Thyroid gland (tissue), 4 donors: ENCODE measurements around the gene PPP2CA.

Experiments
- POLR2A ChIP-seq, 2 donors: fragments of 450-650 bp; IDR thresholded peaks; one replicate each; pipeline ENCODE4 v1.6.1; 2017; ENCODE audit warnings: antibody characterized with exemption in 2 of 2, mild to moderate bottlenecking in 2 of 2, moderate library complexity in 1 of 2
- TF ChIP-seq, protein P1 (sequence below), 6 experiments: fragments of 200-600 bp in 3 of 6; fragments of 450-650 bp in 3 of 6; sonication (generic) in 3 of 6; IDR thresholded peaks; one replicate each; pipeline ENCODE4 v1.5.1; 2016 to 2019; ENCODE audit warnings: antibody characterized with exemption in 6 of 6, mild to moderate bottlenecking in 2 of 6, inconsistent platforms in 1 of 6, moderate library complexity in 1 of 6

DNA sequence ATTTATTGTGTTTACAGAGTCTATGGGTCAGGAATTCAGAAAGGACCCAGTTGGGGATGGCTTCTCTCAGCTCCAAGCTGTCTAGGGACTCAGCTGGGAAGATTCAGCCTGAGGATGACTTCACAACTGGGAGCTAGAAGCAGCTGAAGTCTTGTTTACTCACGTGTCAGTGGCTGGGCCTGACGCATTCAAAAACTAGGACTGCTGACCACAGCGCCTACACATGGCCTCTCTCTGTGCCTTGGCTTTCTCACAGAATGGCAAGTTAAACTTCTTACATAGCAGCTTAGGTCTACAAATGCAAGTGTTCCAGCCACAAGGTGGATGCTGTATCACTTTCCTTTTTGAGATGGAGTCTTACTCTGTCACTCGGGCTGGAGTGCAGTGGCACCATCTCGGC is 16.3 kb upstream of the PPP2CA start:
- TF ChIP-seq, protein P1, sequence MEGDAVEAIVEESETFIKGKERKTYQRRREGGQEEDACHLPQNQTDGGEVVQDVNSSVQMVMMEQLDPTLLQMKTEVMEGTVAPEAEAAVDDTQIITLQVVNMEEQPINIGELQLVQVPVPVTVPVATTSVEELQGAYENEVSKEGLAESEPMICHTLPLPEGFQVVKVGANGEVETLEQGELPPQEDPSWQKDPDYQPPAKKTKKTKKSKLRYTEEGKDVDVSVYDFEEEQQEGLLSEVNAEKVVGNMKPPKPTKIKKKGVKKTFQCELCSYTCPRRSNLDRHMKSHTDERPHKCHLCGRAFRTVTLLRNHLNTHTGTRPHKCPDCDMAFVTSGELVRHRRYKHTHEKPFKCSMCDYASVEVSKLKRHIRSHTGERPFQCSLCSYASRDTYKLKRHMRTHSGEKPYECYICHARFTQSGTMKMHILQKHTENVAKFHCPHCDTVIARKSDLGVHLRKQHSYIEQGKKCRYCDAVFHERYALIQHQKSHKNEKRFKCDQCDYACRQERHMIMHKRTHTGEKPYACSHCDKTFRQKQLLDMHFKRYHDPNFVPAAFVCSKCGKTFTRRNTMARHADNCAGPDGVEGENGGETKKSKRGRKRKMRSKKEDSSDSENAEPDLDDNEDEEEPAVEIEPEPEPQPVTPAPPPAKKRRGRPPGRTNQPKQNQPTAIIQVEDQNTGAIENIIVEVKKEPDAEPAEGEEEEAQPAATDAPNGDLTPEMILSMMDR (IDR thresholded peaks at IDR 0.05) = no peak
- TF ChIP-seq POLR2A (IDR thresholded peaks at IDR 0.05) = no peak
